Uterus (tissue), 2 donors: ENCODE measurements around the gene AKAP10.

ENCODE experiments used
- POLR2A ChIP-seq, 2 donors: fragments of 450-650 bp; IDR thresholded peaks; one replicate each; pipeline ENCODE4 v1.6.1; 2016; ENCODE audit warnings: antibody characterized with exemption in 2 of 2, mild to moderate bottlenecking in 1 of 2, moderate library complexity in 1 of 2
- TF ChIP-seq, protein P1 (sequence below), 4 experiments: fragments of 200-600 bp in 2 of 4; fragments of 450-650 bp in 2 of 4; sonication (generic) in 2 of 4; IDR thresholded peaks; one replicate each; pipeline ENCODE4 v1.5.1; 2016 to 2019; ENCODE audit warnings: antibody characterized with exemption in 4 of 4, mild to moderate bottlenecking in 2 of 4, moderate library complexity in 1 of 4

DNA sequence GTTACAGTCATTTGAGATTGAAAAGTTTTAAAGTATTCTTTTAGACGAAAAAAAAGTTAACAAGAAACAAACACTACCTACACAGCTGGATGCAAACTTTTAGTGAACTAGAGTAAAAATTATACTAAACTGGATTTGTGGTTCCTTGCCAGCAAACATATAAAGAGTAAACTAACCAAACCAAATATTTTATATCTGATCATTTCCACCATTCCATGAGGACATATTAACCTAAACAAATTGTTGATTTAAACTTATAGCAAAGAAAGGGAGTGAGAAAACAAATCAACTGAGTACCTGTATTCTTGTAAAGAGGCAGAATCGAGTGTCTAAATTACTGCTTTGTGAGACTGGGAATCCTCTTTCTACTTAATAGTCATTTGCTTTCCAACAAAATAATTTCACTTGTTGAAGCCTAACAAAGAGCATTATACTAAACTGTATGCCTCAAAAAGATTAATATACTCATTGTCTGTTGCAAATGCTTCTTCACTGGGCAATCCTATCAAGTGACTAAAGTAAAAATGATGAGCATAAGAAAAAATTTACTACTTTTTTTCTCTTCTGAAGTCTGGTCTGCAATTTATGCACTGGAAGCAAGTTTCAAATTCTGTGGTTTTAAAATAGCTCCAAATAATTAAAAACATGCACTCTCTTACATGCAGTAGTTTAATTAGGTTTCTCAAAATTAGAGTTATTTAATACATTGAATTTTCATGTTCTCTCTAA, 37.5 kb downstream of the AKAP10 start:
- TF ChIP-seq, protein P1, sequence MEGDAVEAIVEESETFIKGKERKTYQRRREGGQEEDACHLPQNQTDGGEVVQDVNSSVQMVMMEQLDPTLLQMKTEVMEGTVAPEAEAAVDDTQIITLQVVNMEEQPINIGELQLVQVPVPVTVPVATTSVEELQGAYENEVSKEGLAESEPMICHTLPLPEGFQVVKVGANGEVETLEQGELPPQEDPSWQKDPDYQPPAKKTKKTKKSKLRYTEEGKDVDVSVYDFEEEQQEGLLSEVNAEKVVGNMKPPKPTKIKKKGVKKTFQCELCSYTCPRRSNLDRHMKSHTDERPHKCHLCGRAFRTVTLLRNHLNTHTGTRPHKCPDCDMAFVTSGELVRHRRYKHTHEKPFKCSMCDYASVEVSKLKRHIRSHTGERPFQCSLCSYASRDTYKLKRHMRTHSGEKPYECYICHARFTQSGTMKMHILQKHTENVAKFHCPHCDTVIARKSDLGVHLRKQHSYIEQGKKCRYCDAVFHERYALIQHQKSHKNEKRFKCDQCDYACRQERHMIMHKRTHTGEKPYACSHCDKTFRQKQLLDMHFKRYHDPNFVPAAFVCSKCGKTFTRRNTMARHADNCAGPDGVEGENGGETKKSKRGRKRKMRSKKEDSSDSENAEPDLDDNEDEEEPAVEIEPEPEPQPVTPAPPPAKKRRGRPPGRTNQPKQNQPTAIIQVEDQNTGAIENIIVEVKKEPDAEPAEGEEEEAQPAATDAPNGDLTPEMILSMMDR (IDR thresholded peaks at IDR 0.05), result no peak
- no peak for TF ChIP-seq POLR2A (IDR thresholded peaks at IDR 0.05)
